Lung (tissue), 12 donors: ENCODE results near the gene RAB4B. TPM values are rescaled to one million over a fixed set of nuclear protein-coding genes. Genes with fewer than 3 reads are reported as not detected.

Source experiments
- ATAC-seq: fragments of 200-7000 bp; cut with Tn5 transposase; one replicate; pipeline ENCODE4 v1.9.1; 2020; ENCODE audit warnings: moderate number of reproducible peaks; ENCODE audit not compliant: insufficient read depth, low FRiP score
- DNase-seq, 3 donors: peaks; one replicate each; pipeline ENCODE4 v3.0.0-alpha.2; 2013 to 2017
- H3K27ac ChIP-seq, 2 donors: one replicate each; pipeline ENCODE4 v1.5.1; 2013; ENCODE audit warnings: mild to moderate bottlenecking in 2 of 2, moderate library complexity in 2 of 2, control low read depth in 1 of 2, inconsistent platforms in 1 of 2, low read depth in 1 of 2, low read length in 1 of 2
- H3K27me3 ChIP-seq, 3 donors: one replicate each; pipeline ENCODE4 v1.5.1; 2013; ENCODE audit warnings: low read length in 2 of 3; ENCODE audit not compliant: control insufficient read depth in 3 of 3, insufficient read depth in 3 of 3
- H3K36me3 ChIP-seq, 4 donors: one replicate each; pipeline ENCODE4 v1.5.1; 2013; ENCODE audit warnings: low read length in 4 of 4, mild to moderate bottlenecking in 1 of 4, moderate library complexity in 1 of 4; ENCODE audit not compliant: control insufficient read depth in 4 of 4, insufficient read depth in 4 of 4
- H3K4me1 ChIP-seq, 5 donors: one replicate each; pipeline ENCODE4 v1.5.1; 2013; ENCODE audit warnings: low read length in 5 of 5, mild to moderate bottlenecking in 2 of 5, moderate library complexity in 1 of 5; ENCODE audit not compliant: control insufficient read depth in 5 of 5, insufficient read depth in 5 of 5
- H3K4me3 ChIP-seq: one replicate; pipeline ENCODE4 v1.5.1; 2013; ENCODE audit warnings: mild to moderate bottlenecking, control low read depth, moderate library complexity
- H3K9ac ChIP-seq, 2 donors: one replicate each; pipeline ENCODE4 v1.5.1; 2013; ENCODE audit warnings: low read length in 2 of 2, control low read depth in 1 of 2; ENCODE audit not compliant: insufficient read depth in 1 of 2
- H3K9me3 ChIP-seq, 4 donors: one replicate each; pipeline ENCODE4 v1.5.1; 2013; ENCODE audit warnings: low read length in 3 of 4, mild to moderate bottlenecking in 1 of 4, moderate library complexity in 1 of 4; ENCODE audit not compliant: control insufficient read depth in 4 of 4, insufficient read depth in 3 of 4
- CTCF ChIP-seq: IDR thresholded peaks from 2 replicates; pipeline ENCODE4 v1.5.1; 2012; ENCODE audit warnings: mild to moderate bottlenecking; ENCODE audit errors: control extremely low read depth, extremely low read depth
- WGBS, 2 donors: extraction: QIAGEN DNeasy Blood & Tissue Kit; methylation state at CpG; one replicate each; pipeline ENCODE4 v1.1.7; 2013; 5-methylcytosine and 5-hydroxymethylcytosine counted together
- polyA plus RNA-seq, 2 donors: library from polyadenylated mRNA; stranded (reverse); fragments of 200-250 nt; gene quantifications; one replicate each; pipeline ENCODE4 v1.2.1, GENCODE V29; 2013
- total RNA-seq, 2 donors: library from RNA; depleted of rRNA in 1 of 2; stranded (reverse); fragments of >200 nt in 1 of 2; gene quantifications; one replicate each; pipeline ENCODE4 v1.2.1, GENCODE V29; 2014 to 2021
- donor health status: control.
- donor health status: control.
- donor health status: Bipolar disorder and iron deficiency.
- donor health status: healthy.
- donor health status: DM: yes; HTN: yes; CAD: no.

Gene RAB4B
- total and polyA plus RNA-seq, 4 donors = 11.5 to 90.9 (median 75.8) TPM

- Histone ChIP-seq H3K9me3 (no peaks in the 10 kb centered on the region), H3K27ac (peak overlapping the region in 1 of 2 donors; percentile 52), H3K36me3 (peaks cover 20 to 53% (median 33%) of the 10 kb centered on the region in 4 donors), H3K4me3 (no peak overlapping the region), H3K4me1 (peaks cover 0 to 2% (median 0%) of the 10 kb centered on the region in 5 donors), H3K27me3 (no peaks in the 10 kb centered on the region), H3K9ac (no peak overlapping the region)
- ATAC-seq (no peak), DNase-seq (no peak)
- no peak for TF ChIP-seq CTCF
- WGBS, 2 donors = 86 to 89% methylated on average over 22 of the region's 22 CpGs
These were observed 38.8 kb upstream of the RAB4B start for GRCh38 chr19:40739030-40739839.

GRCh38 chr19:40739871-40740703, 38.0 kb upstream of the RAB4B start:
- H3K4me1 ChIP-seq = peaks cover 0 to 4% (median 0%) of the 10 kb centered on the region in 5 donors
- H3K9ac ChIP-seq = no peak overlapping the region
- ATAC-seq = no peak
- no peaks in the 10 kb centered on the region for H3K27me3 ChIP-seq
- no peak overlapping the region for H3K4me3 ChIP-seq
- no peak for TF ChIP-seq CTCF
- peaks cover 12 to 45% (median 31%) of the 10 kb centered on the region in 4 donors for H3K36me3 ChIP-seq
- no peak for DNase-seq
- no peaks in the 10 kb centered on the region for H3K9me3 ChIP-seq
- peak overlapping the region in 1 of 2 donors; percentile 59 for H3K27ac ChIP-seq
- WGBS, 2 donors = 79 to 92% methylated on average over 16 of the region's 16 CpGs

- H3K36me3 ChIP-seq = peaks cover 5 to 39% (median 24%) of the 10 kb centered on the region in 4 donors
- ATAC-seq (no peak), DNase-seq (peak in 2 of 3 donors; percentile 52 to 61)
- no peak for TF ChIP-seq CTCF
- peaks cover 0 to 5% (median 0%) of the 10 kb centered on the region in 5 donors for H3K4me1 ChIP-seq
- H3K27ac ChIP-seq = peak overlapping the region in 1 of 2 donors; percentile 59
- no peak overlapping the region for H3K4me3 ChIP-seq
- no peaks in the 10 kb centered on the region for H3K27me3 ChIP-seq
- no peaks in the 10 kb centered on the region for H3K9me3 ChIP-seq
- no peak overlapping the region for H3K9ac ChIP-seq
- WGBS, 2 donors = 74 to 81% methylated on average over 6 of the region's 6 CpGs
These were observed 37.3 kb upstream of the RAB4B start for GRCh38 chr19:40740747-40741146.
